GM12878 (cell line): Measurements from ENCODE around the gene LRP1B.

Experiments
- CREB1 ChIP-seq: IDR thresholded peaks from 2 replicates; pipeline ENCODE4 v1.6.1; 2012; ENCODE audit warnings: low read depth, mild to moderate bottlenecking, inconsistent platforms
- CTCF ChIP-seq, 3 experiments: IDR thresholded peaks in 2 of 3; conservative IDR thresholded peaks in 1 of 3; 2 replicates each; pipeline ENCODE4 v1.5.1; 2011; ENCODE audit warnings: low read depth in 3 of 3, low read length in 3 of 3, mild to moderate bottlenecking in 3 of 3, control low read depth in 2 of 3, moderate library complexity in 2 of 3, inconsistent platforms in 1 of 3, mixed read lengths in 1 of 3; ENCODE audit not compliant: control insufficient read depth in 2 of 3, insufficient read depth in 1 of 3; ENCODE audit errors: extremely low read depth in 1 of 3
- GABPA ChIP-seq: IDR thresholded peaks from 2 replicates; pipeline ENCODE4 v1.6.1; 2014; ENCODE audit warnings: antibody characterized with exemption, low read depth, mild to moderate bottlenecking, inconsistent platforms
- HDAC2 ChIP-seq: fragments of 200-600 bp; sonication (generic); IDR thresholded peaks from 2 replicates; pipeline ENCODE4 v1.6.1; 2017
- KDM1A ChIP-seq: fragments of 200-600 bp; sonication (generic); IDR thresholded peaks from 2 replicates; pipeline ENCODE4 v1.6.1; 2016; ENCODE audit warnings: borderline replicate concordance
- MAX ChIP-seq: IDR thresholded peaks from 2 replicates; pipeline ENCODE4 v1.6.1; 2012; ENCODE audit warnings: low read depth, low read length, improper control_type of control experiment
- PML ChIP-seq: IDR thresholded peaks from 2 replicates; pipeline ENCODE4 v1.6.1; 2012; ENCODE audit warnings: low read length, inconsistent platforms
- POLR2A ChIP-seq: IDR thresholded peaks from 2 replicates; pipeline ENCODE4 v1.6.1; 2011; ENCODE audit warnings: low read depth, mild to moderate bottlenecking, low read length
- STAT3 ChIP-seq: IDR thresholded peaks from 2 replicates; pipeline ENCODE4 v1.6.1; 2011; ENCODE audit warnings: low read depth, low read length, improper control_type of control experiment
- TAF1 ChIP-seq: IDR thresholded peaks from 2 replicates; pipeline ENCODE4 v1.6.1; 2011; ENCODE audit warnings: mild to moderate bottlenecking, low read depth, low read length, borderline replicate concordance
- TARDBP ChIP-seq: IDR thresholded peaks from 2 replicates; pipeline ENCODE4 v1.6.1; 2016; ENCODE audit warnings: borderline replicate concordance

- no peak for TF ChIP-seq CTCF (IDR thresholded peaks at IDR 0.05 in 2 of 3, conservative IDR thresholded peaks at IDR 0.05 in 1 of 3; ENCODE audit: control insufficient read depth in 2 of 3, extremely low read depth in 1 of 3, insufficient read depth in 1 of 3, low read depth in 3 of 3, low read length in 3 of 3)
- TF ChIP-seq PML: no peak
- TF ChIP-seq GABPA: no peak
- no peak for TF ChIP-seq MAX
- no peak for TF ChIP-seq HDAC2
- no peak for TF ChIP-seq POLR2A
- TF ChIP-seq KDM1A: no peak
- TF ChIP-seq TAF1: no peak
- TF ChIP-seq TARDBP: no peak
- no peak for TF ChIP-seq CREB1
- TF ChIP-seq STAT3: no peak
These were observed 1109.2 kb downstream of the LRP1B start for GRCh38 chr2:141021611-141022010.
